Calu3 (cell line): ENCODE results near the gene NPVF. TPM values are rescaled to one million over a fixed set of nuclear protein-coding genes. Genes with fewer than 3 reads are reported as not detected.

ENCODE experiments used
- BruUV-seq: library from RNA; stranded (reverse); fragments of 400-500 nt; replicated peaks from 2 replicates; lab custom pipeline; 2021; lab: Mats Ljungman, UMichigan
- CTCF ChIA-PET: fragments of 300-600 bp; sonication (Branson Sonifier 250); formaldehyde crosslinking; loops from one replicate; lab custom pipeline; 2022; ENCODE audit warnings: antibody characterized with exemption; lab: Charles Lee
- DNase-seq: peaks from one replicate; pipeline ENCODE4 v3.0.0; 2022
- H3K27ac Mint-ChIP-seq: one replicate; pipeline ENCODE4 v1.8.0; 2022; ENCODE audit warnings: mixed read lengths; ENCODE audit not compliant: unreplicated experiment
- H3K27me3 Mint-ChIP-seq: one replicate; pipeline ENCODE4 v1.8.0; 2022; ENCODE audit warnings: mixed read lengths; ENCODE audit not compliant: unreplicated experiment
- H3K36me3 Mint-ChIP-seq: one replicate; pipeline ENCODE4 v1.8.0; 2022; ENCODE audit warnings: mild to moderate bottlenecking, moderate library complexity, mixed read lengths; ENCODE audit not compliant: insufficient read depth, unreplicated experiment
- H3K4me1 Mint-ChIP-seq: one replicate; pipeline ENCODE4 v1.8.0; 2022; ENCODE audit warnings: mild to moderate bottlenecking, low read depth, mixed read lengths; ENCODE audit not compliant: unreplicated experiment
- H3K4me3 Mint-ChIP-seq: one replicate; pipeline ENCODE4 v1.8.0; 2022; ENCODE audit warnings: mild to moderate bottlenecking, low read depth, moderate library complexity, mixed read lengths; ENCODE audit not compliant: unreplicated experiment
- H3K9me3 Mint-ChIP-seq: one replicate; pipeline ENCODE4 v1.8.0; 2022; ENCODE audit warnings: low read depth, mixed read lengths; ENCODE audit not compliant: unreplicated experiment
- intact Hi-C: fragments of 100-400 bp; cut with micrococcal nuclease; formaldehyde crosslinking; loops from one replicate; pipeline ENCODE4 v1.10.0; 2022; ENCODE audit not compliant: unreplicated experiment
- total RNA-seq: library from RNA; stranded (reverse); gene quantifications from 2 replicates; pipeline ENCODE4 v1.2.3, GENCODE V29; 2022
- TF ChIP-seq, protein P1 (sequence below): fragments of 200-600 bp; IDR thresholded peaks from one replicate; pipeline ENCODE4 v1.8.0; 2022; ENCODE audit warnings: antibody characterized with exemption; ENCODE audit not compliant: unreplicated experiment

Gene NPVF
- total RNA-seq, 1 experiment from 2014 or later, result not detected

DNA sequence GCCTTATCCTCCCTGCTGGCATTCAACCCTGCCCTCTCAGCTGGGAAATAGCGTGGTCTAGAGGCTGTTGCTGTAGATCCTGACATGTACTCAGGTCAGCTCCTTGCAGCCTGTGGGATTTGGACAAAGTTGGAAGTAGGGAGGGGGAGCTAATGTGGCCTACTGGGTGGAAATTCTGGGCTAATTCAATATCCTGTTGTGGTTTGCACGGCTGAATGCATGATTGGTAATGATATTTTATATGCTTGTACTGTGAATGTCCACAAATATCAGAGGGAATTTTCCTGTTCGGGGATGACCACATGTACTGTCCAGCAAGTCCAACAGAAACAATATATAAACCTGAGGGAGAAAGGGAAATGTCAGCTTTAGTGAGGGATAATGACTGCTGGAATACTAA lies 22.1 kb upstream of the NPVF start:
- H3K4me1 Mint-ChIP-seq, result peaks cover 11% of the 10 kb centered on the region
- no peak for DNase-seq
- intact Hi-C loops, result no loop called here
- H3K4me3 Mint-ChIP-seq, result no peak overlapping the region
- peaks cover 3% of the 10 kb centered on the region for H3K9me3 Mint-ChIP-seq
- no TSS peak for BruUV-seq
- TF ChIP-seq, protein P1, sequence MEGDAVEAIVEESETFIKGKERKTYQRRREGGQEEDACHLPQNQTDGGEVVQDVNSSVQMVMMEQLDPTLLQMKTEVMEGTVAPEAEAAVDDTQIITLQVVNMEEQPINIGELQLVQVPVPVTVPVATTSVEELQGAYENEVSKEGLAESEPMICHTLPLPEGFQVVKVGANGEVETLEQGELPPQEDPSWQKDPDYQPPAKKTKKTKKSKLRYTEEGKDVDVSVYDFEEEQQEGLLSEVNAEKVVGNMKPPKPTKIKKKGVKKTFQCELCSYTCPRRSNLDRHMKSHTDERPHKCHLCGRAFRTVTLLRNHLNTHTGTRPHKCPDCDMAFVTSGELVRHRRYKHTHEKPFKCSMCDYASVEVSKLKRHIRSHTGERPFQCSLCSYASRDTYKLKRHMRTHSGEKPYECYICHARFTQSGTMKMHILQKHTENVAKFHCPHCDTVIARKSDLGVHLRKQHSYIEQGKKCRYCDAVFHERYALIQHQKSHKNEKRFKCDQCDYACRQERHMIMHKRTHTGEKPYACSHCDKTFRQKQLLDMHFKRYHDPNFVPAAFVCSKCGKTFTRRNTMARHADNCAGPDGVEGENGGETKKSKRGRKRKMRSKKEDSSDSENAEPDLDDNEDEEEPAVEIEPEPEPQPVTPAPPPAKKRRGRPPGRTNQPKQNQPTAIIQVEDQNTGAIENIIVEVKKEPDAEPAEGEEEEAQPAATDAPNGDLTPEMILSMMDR, result no peak
- H3K27ac Mint-ChIP-seq, result no peak overlapping the region
- H3K27me3 Mint-ChIP-seq, result peaks cover 41% of the 10 kb centered on the region
- no peaks in the 10 kb centered on the region for H3K36me3 Mint-ChIP-seq
- CTCF ChIA-PET, result interaction anchor here (0.9 kb wide), 1 partner anchor 612 kb away, joined by 3 read pairs; no protein-coding TSS in a partner anchor

DNA sequence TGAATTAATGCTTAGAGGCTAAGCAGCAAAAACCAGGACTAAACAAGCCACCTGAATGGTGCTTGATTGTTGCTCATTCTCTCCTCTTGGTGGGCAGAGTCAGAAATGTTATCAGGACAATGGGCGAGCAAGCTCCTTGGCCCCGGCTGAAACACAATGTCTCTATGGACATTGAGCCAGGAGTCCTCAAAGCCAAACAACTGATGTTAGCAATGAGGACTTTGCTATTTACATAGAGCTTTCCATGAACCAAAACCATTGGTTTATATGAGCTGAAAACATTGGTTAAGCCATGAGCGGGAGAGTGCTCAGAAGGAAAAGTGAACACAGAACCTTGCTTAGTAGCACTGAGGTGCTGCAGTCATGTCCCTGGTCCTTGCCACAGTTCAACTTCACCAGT lies 21.5 kb upstream of the NPVF start:
- TF ChIP-seq, protein P1, result no peak
- no peak overlapping the region for H3K27ac Mint-ChIP-seq
- H3K36me3 Mint-ChIP-seq, result no peaks in the 10 kb centered on the region
- H3K4me3 Mint-ChIP-seq, result no peak overlapping the region
- intact Hi-C loops, result no loop called here
- peaks cover 3% of the 10 kb centered on the region for H3K9me3 Mint-ChIP-seq
- H3K27me3 Mint-ChIP-seq, result peaks cover 34% of the 10 kb centered on the region
- no TSS peak for BruUV-seq
- DNase-seq, result no peak
- CTCF ChIA-PET, result interaction anchor here (0.9 kb wide), 1 partner anchor 613 kb away, joined by 3 read pairs; no protein-coding TSS in a partner anchor
- H3K4me1 Mint-ChIP-seq, result peaks cover 11% of the 10 kb centered on the region

DNA sequence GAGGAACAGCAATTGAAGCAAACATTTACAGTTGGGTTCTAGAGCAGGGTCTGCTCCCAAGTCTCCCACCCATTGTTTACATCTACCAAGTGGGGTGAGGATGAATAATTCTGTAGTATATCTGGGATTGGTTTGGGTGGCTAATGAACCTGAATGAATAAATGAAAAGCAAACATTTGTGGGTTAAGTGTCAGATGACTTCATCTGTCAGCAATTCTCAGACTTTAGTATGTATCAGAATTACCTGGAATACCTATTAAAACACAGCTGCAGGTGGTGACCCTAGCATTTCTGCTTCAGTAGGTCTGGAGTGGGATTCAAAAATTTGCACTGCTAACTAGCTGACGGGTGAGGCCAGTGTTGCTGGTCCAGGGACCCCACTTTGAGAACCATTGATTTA lies 18.0 kb upstream of the NPVF start:
- CTCF ChIA-PET, result interaction anchor here (1.0 kb wide), 1 partner anchor 9 kb away, joined by 4 read pairs; no protein-coding TSS in a partner anchor
- DNase-seq, result no peak
- no TSS peak for BruUV-seq

DNA sequence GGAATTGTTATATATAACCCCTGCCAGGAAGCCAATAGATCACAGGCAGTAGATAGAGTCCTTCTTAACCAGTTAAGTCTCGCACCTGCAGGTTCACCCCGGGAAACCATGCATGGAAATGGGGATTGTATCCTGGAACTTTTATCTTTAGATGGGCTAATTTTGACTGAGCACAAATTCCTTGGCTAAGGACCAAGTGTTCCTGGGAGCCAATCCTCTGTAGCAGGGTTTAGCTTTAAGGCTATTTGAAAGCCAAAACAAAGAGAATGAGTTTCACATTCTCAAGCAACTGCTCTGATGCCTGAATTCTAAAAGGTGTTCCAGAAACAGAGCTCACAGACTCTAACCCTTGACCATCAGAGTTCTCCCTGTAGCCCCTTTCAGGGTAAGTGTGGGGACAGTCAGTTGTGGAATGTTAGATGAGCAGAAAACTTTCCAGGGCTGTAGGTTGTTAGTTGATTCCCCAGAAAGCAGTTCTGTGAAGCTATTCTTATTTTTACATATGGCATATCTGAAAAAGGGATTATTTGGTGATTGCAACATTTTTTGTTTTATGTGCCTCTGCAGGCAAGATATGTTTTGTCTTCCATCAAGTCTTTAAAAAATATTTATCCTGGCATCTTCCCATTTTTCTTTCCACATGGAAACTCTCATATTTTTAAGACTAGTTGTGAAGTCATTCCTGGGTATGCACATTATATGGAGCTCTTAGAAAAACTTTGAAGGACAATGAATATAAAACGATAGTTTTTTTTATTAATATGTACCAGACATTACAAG lies 16.2 kb upstream of the NPVF start:
- CTCF ChIA-PET, result interaction anchor here (1.3 kb wide), 1 partner anchor 321 kb away, joined by 3 read pairs; no protein-coding TSS in a partner anchor
- BruUV-seq, result no TSS peak
- intact Hi-C loops, result no loop called here
- Mint-ChIP-seq H3K27me3 (peaks cover 50% of the 10 kb centered on the region), H3K36me3 (no peaks in the 10 kb centered on the region), H3K9me3 (no peaks in the 10 kb centered on the region), H3K4me3 (no peak overlapping the region), H3K27ac (no peak overlapping the region), H3K4me1 (peaks cover 11% of the 10 kb centered on the region)
- no peak for DNase-seq
- TF ChIP-seq, protein P1, result no peak

More for the DNA sequence above, 18.0 kb upstream of the NPVF start:
- H3K27me3 Mint-ChIP-seq, result peaks cover 39% of the 10 kb centered on the region
- no peak overlapping the region for H3K4me3 Mint-ChIP-seq
- intact Hi-C loops, result no loop called here
- no peaks in the 10 kb centered on the region for H3K36me3 Mint-ChIP-seq
- no peaks in the 10 kb centered on the region for H3K9me3 Mint-ChIP-seq
- H3K4me1 Mint-ChIP-seq, result peaks cover 11% of the 10 kb centered on the region
- TF ChIP-seq, protein P1, result no peak
- H3K27ac Mint-ChIP-seq, result no peak overlapping the region
